ENCODE results near the gene ADCY10. TPM values are rescaled to one million over a fixed set of nuclear protein-coding genes. Genes with fewer than 3 reads are reported as not detected.

Gene ADCY10
- total RNA-seq, 4 donors from 2014 or later: 0.22 to 0.57 (median 0.41) TPM

DNA sequence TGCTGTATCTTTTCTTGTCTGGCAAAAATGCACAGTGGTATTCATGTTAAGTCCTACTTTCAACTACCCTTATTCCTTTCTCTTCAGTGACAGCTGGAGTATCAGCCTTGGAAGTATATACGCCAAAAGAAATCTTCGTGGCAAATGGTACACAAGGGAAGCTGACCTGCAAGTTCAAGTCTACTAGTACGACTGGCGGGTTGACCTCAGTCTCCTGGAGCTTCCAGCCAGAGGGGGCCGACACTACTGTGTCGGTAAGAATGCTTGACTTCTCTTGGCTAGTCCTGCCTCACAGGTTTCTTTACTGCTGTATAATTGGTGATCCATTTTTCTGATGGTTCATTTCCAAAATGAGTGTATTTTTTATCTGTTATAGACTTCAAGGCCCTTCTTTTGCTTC, 148.4 kb downstream of the ADCY10 start:
- TF ChIP-seq, protein P1, sequence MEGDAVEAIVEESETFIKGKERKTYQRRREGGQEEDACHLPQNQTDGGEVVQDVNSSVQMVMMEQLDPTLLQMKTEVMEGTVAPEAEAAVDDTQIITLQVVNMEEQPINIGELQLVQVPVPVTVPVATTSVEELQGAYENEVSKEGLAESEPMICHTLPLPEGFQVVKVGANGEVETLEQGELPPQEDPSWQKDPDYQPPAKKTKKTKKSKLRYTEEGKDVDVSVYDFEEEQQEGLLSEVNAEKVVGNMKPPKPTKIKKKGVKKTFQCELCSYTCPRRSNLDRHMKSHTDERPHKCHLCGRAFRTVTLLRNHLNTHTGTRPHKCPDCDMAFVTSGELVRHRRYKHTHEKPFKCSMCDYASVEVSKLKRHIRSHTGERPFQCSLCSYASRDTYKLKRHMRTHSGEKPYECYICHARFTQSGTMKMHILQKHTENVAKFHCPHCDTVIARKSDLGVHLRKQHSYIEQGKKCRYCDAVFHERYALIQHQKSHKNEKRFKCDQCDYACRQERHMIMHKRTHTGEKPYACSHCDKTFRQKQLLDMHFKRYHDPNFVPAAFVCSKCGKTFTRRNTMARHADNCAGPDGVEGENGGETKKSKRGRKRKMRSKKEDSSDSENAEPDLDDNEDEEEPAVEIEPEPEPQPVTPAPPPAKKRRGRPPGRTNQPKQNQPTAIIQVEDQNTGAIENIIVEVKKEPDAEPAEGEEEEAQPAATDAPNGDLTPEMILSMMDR (IDR thresholded peaks at IDR 0.05; ENCODE audit: low read depth): no peak

DNA sequence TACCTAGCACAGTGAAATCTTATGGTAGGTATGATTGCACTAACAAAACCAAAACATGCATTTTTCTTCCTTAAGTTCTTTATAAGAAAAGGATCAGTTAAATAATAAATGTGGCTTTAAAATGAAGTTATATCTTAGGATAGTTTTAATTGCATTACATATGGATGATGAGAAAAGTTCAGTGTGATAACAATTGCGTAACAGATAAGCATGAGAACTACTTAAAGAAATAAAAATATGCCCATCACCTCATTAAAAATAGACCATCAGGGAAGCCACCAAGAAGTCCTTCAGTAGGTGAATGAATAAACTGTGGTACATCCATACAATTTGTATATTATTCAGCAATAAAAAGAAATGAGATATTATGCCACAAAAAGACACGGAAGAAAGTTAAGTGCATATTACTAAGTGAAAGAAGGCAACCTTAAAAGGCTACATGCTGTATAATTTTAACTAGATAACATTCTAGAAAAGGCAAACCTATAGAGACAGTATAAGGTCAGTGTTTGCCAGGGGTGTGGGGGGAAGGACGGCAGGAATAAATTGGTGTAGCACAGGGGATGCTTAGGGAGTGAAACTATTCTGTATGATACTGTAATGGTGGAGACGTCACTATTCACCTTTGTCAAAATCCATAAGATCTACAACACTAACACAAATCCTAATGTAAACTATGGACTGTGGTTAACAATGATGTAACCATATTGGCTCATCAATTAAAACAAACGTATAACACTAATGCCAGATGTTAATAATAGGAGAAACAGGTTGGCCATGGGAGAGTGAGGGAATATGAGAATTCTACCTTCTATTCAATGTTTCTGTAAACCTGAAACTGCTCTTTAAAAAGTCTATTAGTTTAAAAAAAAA, 149.2 kb downstream of the ADCY10 start:
- TF ChIP-seq, protein P1 (IDR thresholded peaks at IDR 0.05; ENCODE audit: low read depth): no peak

DNA sequence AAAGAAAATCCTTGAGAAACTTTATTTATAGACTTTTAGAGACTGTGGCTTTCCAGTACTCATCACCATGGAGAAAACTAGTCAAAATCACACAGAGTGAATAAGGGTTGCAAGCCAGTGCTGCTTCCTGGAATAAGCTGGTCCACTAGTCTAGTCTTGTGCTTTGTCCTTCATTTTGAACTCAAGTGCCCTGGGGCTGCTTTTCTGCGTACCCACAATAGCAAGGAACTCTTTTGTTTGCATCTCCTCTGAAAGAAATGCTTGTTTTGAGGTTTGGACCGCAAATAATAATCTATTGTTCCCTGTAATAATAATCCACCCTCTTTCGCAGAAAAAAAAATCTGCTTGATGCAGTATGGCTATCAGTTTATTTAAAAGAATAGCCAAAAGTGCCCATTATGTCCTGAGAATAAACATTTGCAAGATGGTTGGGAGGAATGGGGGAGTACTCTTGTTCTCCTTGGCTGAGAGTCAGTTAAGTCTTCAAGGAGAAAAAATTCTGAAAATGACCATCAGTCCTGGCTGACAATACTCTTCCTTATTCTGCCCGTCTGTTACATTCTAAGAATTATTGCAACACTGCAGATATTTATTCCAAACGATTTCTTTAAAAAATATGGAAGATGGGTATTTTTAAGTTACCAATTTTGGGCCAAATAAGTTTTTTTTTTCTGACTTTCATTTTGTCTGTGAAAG, 150.3 kb downstream of the ADCY10 start:
- TF ChIP-seq, protein P1 (IDR thresholded peaks at IDR 0.05; ENCODE audit: low read depth): no peak

DNA sequence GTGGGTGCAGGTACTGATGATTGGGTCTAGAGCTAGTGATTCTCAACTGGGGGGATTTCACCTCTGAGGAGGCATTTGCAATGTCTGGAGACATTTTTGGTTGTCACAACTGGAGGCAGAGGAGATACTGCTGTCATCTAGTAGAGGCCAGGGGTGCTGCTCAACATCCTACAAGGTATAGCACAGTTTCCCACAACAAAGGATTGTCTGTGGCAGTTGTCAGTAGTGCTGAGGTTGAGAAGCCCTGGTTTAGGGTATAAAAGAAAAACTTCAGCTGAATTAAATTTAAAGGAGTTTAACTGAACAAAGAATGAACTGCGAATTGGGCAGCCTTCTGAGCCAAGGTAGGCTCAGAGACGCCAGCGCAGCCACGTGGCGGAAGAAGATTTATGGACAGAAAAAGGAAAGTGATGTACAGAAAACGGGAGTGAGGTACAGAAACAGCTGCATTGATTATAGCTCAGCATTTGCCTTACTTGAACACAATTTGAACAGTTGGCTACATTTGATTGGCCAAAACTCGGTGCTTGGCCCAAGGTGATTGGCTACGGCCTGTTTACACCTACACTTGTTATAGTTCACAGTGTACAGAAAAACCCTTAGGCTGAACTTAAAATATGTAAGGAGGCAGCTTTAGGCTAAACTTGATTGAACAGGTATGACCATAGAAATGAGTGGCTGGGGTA, 151.7 kb downstream of the ADCY10 start:
- TF ChIP-seq, protein P1 (IDR thresholded peaks at IDR 0.05; ENCODE audit: low read depth): no peak

DNA sequence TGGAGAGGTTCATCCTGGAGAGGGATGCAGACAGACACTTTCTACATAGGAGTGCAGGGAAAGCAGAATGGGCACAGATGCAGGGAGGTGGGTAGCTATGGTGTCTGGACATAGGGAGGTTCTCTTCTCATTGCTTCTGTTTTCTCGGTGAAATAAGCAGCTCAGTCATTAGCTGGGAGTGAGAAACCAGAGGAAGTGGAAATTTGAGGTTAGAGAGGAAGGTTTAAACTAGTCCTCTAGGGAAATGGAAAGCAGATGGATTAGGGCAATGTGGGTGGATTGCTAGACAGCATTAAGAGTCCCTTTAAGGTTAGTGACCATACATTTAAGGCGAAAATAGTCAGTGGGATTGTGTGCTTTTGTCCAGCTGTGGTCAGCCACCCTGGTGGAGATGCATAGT, 152.5 kb downstream of the ADCY10 start:
- TF ChIP-seq, protein P1 (IDR thresholded peaks at IDR 0.05; ENCODE audit: low read depth): no peak

Other genes with a start within 250 kb of the ADCY10 start
- gene MPZL1, start 192.2 kb downstream of the ADCY10 start, total RNA-seq: 10 to 100 TPM; 44.5 to 72.6 (median 53.7) TPM
- 100 to 1,000 TPM in 2 of 4 donors, 10 to 100 TPM in 2; 94.4 to 116 (median 99.8) TPM for gene DCAF6, start 22.5 kb upstream of the ADCY10 start, total RNA-seq
- 10 to 100 TPM; 24.2 to 54.9 (median 45.4) TPM for gene MPC2, start 22.9 kb upstream of the ADCY10 start, total RNA-seq
- gene GPR161, start 222.8 kb upstream of the ADCY10 start, total RNA-seq: 1 to 10 TPM; 3.1 to 7.5 (median 4.4) TPM